Type B pancreatic cell (in vitro differentiated cells): ENCODE data around the gene UROC1. TPM values are rescaled to one million over a fixed set of nuclear protein-coding genes. Genes with fewer than 3 reads are reported as not detected.

ENCODE experiments used
- DNase-seq: peaks from one replicate; pipeline ENCODE4 v3.0.0; 2021; ENCODE audit warnings: mixed read lengths; ENCODE audit not compliant: unreplicated experiment; ENCODE audit errors: extremely low spot score
- H3K27ac Mint-ChIP-seq: 2 replicates; pipeline ENCODE4 v1.8.0; 2021; ENCODE audit warnings: mild to moderate bottlenecking, mixed read lengths
- H3K27me3 Mint-ChIP-seq: 2 replicates; pipeline ENCODE4 v1.8.0; 2021; ENCODE audit warnings: mixed read lengths
- H3K36me3 Mint-ChIP-seq: 2 replicates; pipeline ENCODE4 v1.8.0; 2021; ENCODE audit warnings: mixed read lengths
- H3K4me1 Mint-ChIP-seq: one replicate; pipeline ENCODE4 v1.8.0; 2021; ENCODE audit warnings: mixed read lengths; ENCODE audit not compliant: unreplicated experiment
- H3K4me3 Mint-ChIP-seq: 2 replicates; pipeline ENCODE4 v1.8.0; 2021; ENCODE audit warnings: mild to moderate bottlenecking, mixed read lengths
- H3K9me3 Mint-ChIP-seq: 2 replicates; pipeline ENCODE4 v1.8.0; 2021; ENCODE audit warnings: mixed read lengths
- total RNA-seq: library from RNA; stranded (reverse); gene quantifications from 2 replicates; pipeline ENCODE4 v1.2.1, GENCODE V29; 2021; ENCODE audit warnings: low replicate concordance
- TF ChIP-seq, protein P1 (sequence below): fragments of 200-600 bp; sonication (generic); conservative IDR thresholded peaks from 2 replicates; pipeline ENCODE4 v1.5.0; 2021; ENCODE audit warnings: antibody characterized with exemption, mild to moderate bottlenecking

UROC1 gene
- total RNA-seq, 1 donor from 2014 or later = not detected

DNA sequence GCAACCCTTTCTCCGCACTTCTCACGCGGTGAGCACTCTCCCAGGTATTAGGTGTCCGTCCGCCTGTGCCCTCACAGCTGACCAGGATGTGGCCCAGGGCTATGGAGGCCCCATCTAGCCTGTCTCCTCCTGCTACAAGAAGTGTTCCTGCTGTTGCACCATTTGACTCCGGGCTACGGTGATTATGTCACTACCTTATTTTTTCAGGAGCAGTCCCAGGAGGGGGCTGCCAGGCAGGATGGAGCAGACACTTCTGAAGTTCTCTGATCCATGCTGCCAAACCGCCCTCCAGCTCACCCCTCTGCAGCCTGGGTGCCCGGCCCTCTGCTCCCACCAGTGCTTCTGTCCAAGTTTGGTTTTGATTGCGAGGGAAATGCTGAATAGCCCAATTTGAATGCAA lies 78.8 kb downstream of the UROC1 start:
- Mint-ChIP-seq H3K27me3 (no peaks in the 10 kb centered on the region), H3K36me3 (peaks cover 5% of the 10 kb centered on the region), H3K4me1 (peaks cover 15% of the 10 kb centered on the region), H3K27ac (no peak overlapping the region), H3K4me3 (no peak overlapping the region), H3K9me3 (no peaks in the 10 kb centered on the region)
- no peak for DNase-seq
- TF ChIP-seq, protein P1, sequence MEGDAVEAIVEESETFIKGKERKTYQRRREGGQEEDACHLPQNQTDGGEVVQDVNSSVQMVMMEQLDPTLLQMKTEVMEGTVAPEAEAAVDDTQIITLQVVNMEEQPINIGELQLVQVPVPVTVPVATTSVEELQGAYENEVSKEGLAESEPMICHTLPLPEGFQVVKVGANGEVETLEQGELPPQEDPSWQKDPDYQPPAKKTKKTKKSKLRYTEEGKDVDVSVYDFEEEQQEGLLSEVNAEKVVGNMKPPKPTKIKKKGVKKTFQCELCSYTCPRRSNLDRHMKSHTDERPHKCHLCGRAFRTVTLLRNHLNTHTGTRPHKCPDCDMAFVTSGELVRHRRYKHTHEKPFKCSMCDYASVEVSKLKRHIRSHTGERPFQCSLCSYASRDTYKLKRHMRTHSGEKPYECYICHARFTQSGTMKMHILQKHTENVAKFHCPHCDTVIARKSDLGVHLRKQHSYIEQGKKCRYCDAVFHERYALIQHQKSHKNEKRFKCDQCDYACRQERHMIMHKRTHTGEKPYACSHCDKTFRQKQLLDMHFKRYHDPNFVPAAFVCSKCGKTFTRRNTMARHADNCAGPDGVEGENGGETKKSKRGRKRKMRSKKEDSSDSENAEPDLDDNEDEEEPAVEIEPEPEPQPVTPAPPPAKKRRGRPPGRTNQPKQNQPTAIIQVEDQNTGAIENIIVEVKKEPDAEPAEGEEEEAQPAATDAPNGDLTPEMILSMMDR = no peak

DNA sequence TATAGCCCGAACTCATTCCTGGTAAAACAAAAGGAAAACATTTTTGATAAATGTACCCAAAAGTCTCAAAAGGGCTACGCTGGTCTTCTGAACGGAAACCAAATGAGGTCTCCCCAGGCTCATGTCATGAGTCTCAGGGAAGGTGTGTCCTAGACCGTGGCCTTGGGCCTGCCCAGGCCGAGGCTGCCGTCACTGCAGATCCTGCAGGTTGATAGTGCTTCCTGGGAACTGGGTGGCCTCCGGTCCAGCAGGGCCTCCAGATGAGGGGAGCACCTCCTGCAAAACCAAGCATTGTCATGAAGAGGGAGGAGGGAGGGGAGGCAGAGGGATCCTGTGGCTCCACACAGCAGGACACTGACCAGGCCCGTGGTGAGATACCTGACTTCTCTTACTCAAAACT lies 79.4 kb downstream of the UROC1 start:
- TF ChIP-seq, protein P1 = no peak
- Mint-ChIP-seq H3K36me3 (peaks cover 5% of the 10 kb centered on the region), H3K4me3 (no peak overlapping the region), H3K27me3 (no peaks in the 10 kb centered on the region), H3K9me3 (no peaks in the 10 kb centered on the region), H3K27ac (no peak overlapping the region), H3K4me1 (peaks cover 13% of the 10 kb centered on the region)
- DNase-seq = no peak

DNA sequence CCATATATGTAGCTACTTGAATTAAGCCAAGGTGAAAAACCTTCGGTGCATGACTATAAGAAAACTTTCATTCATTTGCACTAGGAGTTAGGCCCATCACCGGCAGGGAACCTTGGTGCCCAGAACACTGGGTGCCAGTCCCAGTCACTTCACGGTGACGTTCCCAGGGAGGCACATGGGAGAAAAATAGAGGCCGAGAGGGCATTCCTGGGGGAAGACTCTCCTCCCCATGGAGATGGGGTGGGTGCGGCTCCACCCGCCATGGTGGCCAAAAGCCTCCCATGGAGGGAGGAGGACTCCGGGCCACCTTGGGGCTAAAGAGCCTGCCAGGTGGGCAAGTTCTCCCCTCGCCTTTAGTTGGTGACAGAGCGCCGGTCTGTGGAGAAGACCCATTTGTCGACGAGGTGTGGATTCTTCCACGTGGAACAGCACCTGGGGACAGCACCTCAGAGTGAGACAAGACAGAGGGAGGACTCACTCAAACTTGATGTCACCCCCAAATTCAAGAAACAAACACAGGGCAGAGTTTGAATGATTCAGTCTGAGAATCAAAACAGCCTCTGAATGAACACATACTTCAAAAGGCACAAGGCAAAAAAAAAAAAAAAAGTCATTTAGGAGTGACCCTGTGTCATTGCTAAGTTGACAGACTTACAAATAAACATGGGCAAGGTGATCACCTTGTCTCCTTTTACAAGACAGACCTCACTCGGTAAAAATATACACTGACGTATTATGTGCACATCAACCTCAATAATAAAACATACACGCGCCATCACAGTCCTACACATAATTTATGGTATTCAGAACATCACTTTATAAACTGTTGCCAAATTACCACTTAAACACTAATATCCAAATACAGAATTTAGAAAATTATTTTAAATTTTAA lies 80.5 kb downstream of the UROC1 start:
- Mint-ChIP-seq H3K27me3 (no peaks in the 10 kb centered on the region), H3K4me3 (no peak overlapping the region), H3K9me3 (no peaks in the 10 kb centered on the region), H3K36me3 (peaks cover 8% of the 10 kb centered on the region), H3K4me1 (peaks cover 9% of the 10 kb centered on the region), H3K27ac (no peak overlapping the region)
- TF ChIP-seq, protein P1 = no peak
- no peak for DNase-seq

DNA sequence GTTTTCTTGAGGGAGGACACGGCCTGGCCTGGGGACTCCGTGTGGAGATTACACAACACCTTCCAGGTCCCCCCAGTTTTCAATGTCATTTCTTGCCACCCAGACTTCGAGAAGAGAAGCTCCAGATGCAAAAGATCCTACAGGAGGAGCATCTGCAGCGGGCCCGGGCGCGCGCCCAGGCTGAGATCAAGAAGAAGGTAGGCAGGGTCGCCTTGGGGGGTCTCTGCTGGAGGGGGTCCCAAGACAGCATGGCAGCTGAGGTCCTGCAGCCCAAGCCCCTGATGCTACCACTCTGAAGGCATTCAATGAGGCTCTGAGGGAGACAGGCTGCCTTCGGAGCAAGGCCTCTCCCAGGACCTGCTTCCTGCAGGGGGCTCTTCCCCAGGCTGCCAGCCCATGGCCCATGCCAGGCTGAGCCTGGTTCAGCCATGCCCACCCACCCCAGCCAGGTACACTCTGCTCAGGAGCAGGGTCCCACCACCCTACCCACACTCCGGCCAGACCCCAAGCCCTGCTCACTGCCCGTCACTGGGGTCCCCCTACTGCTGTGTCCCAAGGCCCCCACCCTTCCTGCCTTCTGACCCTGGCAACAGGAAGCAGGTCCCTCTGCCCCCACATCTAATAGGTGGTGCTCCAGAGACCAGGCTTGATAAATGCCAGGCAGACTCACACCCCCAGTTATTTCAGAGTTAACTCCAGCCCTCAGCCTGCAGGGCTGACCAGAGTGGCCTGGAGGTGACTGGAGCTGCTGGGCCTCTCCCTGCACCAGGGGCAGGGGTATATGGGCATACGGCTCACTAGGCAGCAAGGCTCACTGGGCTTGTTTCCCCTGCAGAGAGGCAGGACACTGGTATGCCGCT lies 81.9 kb downstream of the UROC1 start:
- no peaks in the 10 kb centered on the region for H3K9me3 Mint-ChIP-seq
- H3K36me3 Mint-ChIP-seq = peaks cover 8% of the 10 kb centered on the region
- peaks cover 9% of the 10 kb centered on the region for H3K4me1 Mint-ChIP-seq
- no peak overlapping the region for H3K27ac Mint-ChIP-seq
- DNase-seq = no peak
- H3K27me3 Mint-ChIP-seq = no peaks in the 10 kb centered on the region
- TF ChIP-seq, protein P1 = no peak
- no peak overlapping the region for H3K4me3 Mint-ChIP-seq

DNA sequence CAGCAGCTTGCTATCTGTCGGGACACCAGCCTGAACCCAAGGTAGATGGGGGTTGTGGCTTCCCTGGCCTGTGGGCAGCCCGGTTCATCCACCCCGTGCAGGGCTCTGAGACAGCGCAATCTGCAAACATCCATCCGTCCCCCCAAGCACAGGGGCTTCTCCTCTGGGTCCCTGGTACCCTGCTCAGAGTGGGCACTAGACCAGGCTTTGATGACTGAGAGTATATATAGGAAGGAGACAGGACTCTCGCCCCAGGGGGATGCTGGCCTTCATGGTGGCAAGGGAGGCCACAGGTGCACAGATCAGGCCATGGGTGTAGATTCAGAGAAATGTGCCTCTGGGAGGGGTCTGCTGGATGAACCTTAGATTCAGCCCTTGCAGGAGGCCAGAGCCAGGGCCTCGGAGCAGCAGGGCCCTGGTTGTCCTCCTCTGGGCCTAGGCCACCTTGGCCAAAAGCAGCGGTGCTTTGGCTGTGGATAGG lies 82.6 kb downstream of the UROC1 start:
- DNase-seq = no peak
- no peaks in the 10 kb centered on the region for H3K27me3 Mint-ChIP-seq
- peaks cover 8% of the 10 kb centered on the region for H3K36me3 Mint-ChIP-seq
- TF ChIP-seq, protein P1 = no peak
- no peak overlapping the region for H3K27ac Mint-ChIP-seq
- peaks cover 9% of the 10 kb centered on the region for H3K4me1 Mint-ChIP-seq
- no peak overlapping the region for H3K4me3 Mint-ChIP-seq
- no peaks in the 10 kb centered on the region for H3K9me3 Mint-ChIP-seq
